Measurements from ENCODE around the gene BMPR1A. TPM values are rescaled to one million over a fixed set of nuclear protein-coding genes. Genes with fewer than 3 reads are reported as not detected.

BMPR1A gene
- total RNA-seq, 2 donors from 2014 or later: 9.9 to 12.2 TPM

DNA sequence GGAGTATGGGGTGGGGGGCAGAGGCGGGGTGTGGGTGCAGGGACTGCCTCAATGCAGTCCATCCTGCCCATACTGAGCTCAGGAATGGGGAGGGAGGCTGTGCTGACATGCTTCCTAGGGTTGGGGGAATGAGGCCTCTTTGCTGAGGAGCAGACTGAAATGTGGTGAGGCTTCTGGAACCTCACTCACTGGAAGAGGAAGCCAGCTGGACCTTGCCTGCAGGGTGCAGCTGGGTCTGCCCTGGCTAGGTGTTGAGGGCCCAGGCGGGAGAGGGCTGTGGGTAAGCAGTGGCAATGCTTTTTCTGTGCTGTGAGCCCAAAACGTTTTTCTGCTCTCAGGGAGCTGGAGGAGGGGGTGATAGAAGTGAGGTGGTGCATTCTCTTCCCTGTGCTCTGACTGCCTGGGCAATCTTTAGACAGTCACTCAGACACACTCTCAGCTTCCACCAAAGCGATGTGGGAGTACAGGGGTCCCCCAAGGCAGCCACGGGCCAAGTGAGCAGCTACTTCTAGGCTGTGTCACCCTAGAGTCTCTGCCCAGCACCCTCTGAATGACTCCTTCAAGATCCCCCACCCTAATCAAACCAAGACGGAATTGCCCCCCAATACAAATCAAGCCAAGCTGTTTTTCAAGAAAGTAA lies 41.1 kb upstream of the BMPR1A start:
- H3K27ac ChIP-seq: no peak overlapping the region
- TF ChIP-seq, protein P1, sequence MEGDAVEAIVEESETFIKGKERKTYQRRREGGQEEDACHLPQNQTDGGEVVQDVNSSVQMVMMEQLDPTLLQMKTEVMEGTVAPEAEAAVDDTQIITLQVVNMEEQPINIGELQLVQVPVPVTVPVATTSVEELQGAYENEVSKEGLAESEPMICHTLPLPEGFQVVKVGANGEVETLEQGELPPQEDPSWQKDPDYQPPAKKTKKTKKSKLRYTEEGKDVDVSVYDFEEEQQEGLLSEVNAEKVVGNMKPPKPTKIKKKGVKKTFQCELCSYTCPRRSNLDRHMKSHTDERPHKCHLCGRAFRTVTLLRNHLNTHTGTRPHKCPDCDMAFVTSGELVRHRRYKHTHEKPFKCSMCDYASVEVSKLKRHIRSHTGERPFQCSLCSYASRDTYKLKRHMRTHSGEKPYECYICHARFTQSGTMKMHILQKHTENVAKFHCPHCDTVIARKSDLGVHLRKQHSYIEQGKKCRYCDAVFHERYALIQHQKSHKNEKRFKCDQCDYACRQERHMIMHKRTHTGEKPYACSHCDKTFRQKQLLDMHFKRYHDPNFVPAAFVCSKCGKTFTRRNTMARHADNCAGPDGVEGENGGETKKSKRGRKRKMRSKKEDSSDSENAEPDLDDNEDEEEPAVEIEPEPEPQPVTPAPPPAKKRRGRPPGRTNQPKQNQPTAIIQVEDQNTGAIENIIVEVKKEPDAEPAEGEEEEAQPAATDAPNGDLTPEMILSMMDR (IDR thresholded peaks at IDR 0.05): no peak
- TF ChIP-seq POLR2A (IDR thresholded peaks at IDR 0.05): no peak
- H3K9me3 ChIP-seq: no peaks in the 10 kb centered on the region
- no peaks in the 10 kb centered on the region for H3K36me3 ChIP-seq (replicated peaks in 1 of 2; ENCODE audit: insufficient read depth in 1 of 2, low read depth in 2 of 2)
- H3K27me3 ChIP-seq: no peaks in the 10 kb centered on the region
- 83 to 85% methylated on average over 5 to 6 of the region's 6 CpGs for WGBS, 2 donors
- DNase-seq (no peak), ATAC-seq (no peak)
- intact Hi-C loops (cut with DNase I): no loop called here
- H3K4me3 ChIP-seq: no peak overlapping the region
- H3K4me1 ChIP-seq: peaks cover 16% of the 10 kb centered on the region

DNA sequence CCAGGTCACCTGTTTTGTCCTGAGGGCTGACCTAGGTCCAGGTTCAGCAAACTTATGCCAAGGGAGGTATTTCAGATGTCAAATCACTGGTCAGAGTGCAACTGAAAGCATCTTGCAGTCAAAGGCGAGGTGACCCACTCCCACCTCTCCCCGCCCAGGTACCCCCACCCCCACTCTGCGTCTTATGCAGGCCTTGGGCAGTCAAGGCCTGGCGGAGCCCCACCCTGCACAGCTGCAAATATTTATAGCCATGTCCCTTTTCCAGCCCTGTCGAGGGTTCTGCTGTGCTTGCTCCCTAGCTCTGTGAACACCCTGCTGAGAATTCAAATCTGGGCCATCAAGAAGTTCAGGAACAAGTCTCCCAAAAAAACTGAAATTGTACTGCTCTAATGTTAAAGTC lies 40.6 kb upstream of the BMPR1A start:
- WGBS, 2 donors: 76 to 87% methylated on average over 5 of the region's 5 CpGs
- no peaks in the 10 kb centered on the region for H3K36me3 ChIP-seq (replicated peaks in 1 of 2; ENCODE audit: insufficient read depth in 1 of 2, low read depth in 2 of 2)

DNA sequence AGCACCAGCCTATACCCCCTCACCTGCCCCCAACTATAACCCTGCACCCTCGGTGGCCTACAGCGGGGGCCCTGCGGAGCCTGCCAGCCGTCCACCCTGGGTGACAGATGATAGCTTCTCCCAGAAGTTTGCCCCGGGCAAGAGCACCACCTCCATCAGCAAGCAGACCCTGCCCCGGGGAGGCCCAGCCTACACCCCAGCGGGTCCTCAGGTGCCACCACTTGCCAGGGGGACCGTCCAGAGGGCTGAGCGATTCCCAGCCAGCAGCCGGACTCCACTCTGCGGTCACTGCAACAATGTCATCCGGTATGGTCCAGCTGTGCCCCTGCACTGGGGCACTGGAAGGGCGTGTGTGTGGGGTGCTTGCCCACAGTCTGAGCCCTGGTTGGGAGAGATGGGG lies 40.0 kb upstream of the BMPR1A start:
- ATAC-seq (no peak), DNase-seq (no peak)
- H3K27ac ChIP-seq: no peak overlapping the region
- no peak for TF ChIP-seq POLR2A (IDR thresholded peaks at IDR 0.05)
- TF ChIP-seq, protein P1 (IDR thresholded peaks at IDR 0.05): no peak
- H3K4me3 ChIP-seq: no peak overlapping the region
- intact Hi-C loops (cut with DNase I): no loop called here
- no peaks in the 10 kb centered on the region for H3K9me3 ChIP-seq
- H3K4me1 ChIP-seq: peaks cover 11% of the 10 kb centered on the region
- 76 to 85% methylated on average over 3 to 11 of the region's 13 CpGs for WGBS, 2 donors
- no peaks in the 10 kb centered on the region for H3K36me3 ChIP-seq (replicated peaks in 1 of 2; ENCODE audit: insufficient read depth in 1 of 2, low read depth in 2 of 2)
- H3K27me3 ChIP-seq: no peaks in the 10 kb centered on the region

More for the DNA sequence above, 40.6 kb upstream of the BMPR1A start:
- H3K27ac ChIP-seq: no peak overlapping the region
- ATAC-seq (no peak), DNase-seq (no peak)
- H3K4me3 ChIP-seq: no peak overlapping the region
- TF ChIP-seq, protein P1 (IDR thresholded peaks at IDR 0.05): no peak
- no peak for TF ChIP-seq POLR2A (IDR thresholded peaks at IDR 0.05)
- intact Hi-C loops (cut with DNase I): no loop called here
- peaks cover 13% of the 10 kb centered on the region for H3K4me1 ChIP-seq
- H3K9me3 ChIP-seq: no peaks in the 10 kb centered on the region
- H3K27me3 ChIP-seq: no peaks in the 10 kb centered on the region

DNA sequence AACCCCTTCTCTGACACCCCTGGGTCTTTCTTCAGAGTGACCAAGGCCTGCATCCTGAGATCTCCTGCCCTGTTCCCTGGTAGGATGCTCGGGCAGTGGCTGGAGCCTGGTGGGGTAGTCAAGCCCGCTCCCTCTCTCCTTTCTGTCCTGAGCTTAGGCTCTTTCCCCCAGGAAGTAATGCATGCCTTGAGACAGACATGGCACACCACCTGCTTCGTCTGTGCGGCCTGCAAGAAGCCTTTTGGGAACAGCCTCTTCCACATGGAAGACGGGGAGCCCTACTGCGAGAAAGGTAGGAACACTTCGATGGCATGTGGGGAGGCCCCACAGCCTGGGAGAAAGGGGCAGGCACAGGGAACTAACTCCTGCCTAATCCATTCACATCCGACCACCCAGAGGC lies 37.9 kb upstream of the BMPR1A start:
- ATAC-seq: no peak
- TF ChIP-seq, protein P1 (IDR thresholded peaks at IDR 0.05): no peak
- no peak for TF ChIP-seq POLR2A (IDR thresholded peaks at IDR 0.05)
- H3K27ac ChIP-seq: no peak overlapping the region
- no peak overlapping the region for H3K4me3 ChIP-seq
- peaks cover 4% of the 10 kb centered on the region for H3K4me1 ChIP-seq
- 94 to 96% methylated on average over 8 of the region's 8 CpGs for WGBS, 2 donors
- intact Hi-C loops (cut with DNase I): no loop called here
- no peaks in the 10 kb centered on the region for H3K27me3 ChIP-seq
- H3K9me3 ChIP-seq: no peaks in the 10 kb centered on the region
- DNase-seq: no peak
- H3K36me3 ChIP-seq (replicated peaks in 1 of 2; ENCODE audit: insufficient read depth in 1 of 2, low read depth in 2 of 2): no peaks in the 10 kb centered on the region

DNA sequence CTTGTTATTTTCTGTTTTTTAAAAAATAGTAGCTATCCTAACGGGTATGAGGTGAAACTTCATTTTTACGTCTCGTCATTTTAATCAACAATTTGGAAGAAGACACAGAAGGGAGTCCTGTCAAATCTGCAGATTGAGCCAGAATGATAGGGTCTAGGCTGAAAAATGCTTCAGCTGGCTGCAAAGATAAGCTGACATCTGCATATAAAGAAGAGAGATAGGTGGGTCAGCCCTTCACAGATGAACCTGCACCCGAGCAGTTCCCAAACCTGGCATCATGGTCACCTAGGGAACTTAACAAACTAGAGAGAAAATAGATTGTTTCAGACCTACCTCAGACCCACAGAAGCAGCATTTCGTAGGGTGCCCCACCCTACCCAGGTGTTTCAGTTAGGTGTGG lies 35.2 kb upstream of the BMPR1A start:
- TF ChIP-seq, protein P1 (IDR thresholded peaks at IDR 0.05): no peak
- no peak for TF ChIP-seq POLR2A (IDR thresholded peaks at IDR 0.05)
- Histone ChIP-seq H3K36me3 (replicated peaks in 1 of 2; ENCODE audit: insufficient read depth in 1 of 2, low read depth in 2 of 2) (no peaks in the 10 kb centered on the region), H3K27me3 (no peaks in the 10 kb centered on the region), H3K4me3 (no peak overlapping the region), H3K4me1 (peaks cover 4% of the 10 kb centered on the region), H3K27ac (no peak overlapping the region), H3K9me3 (no peaks in the 10 kb centered on the region)
- 78 to 89% methylated on average over 5 of the region's 5 CpGs for WGBS, 2 donors
- DNase-seq: no peak
- intact Hi-C loops (cut with DNase I): no loop called here
- ATAC-seq: no peak

Data from body of pancreas (tissue), 4 donors.